Activated gamma-delta T cell treated with Interleukin-2 at 50 U/mL for 16 hours (primary cell): ENCODE measurements around the gene CACNA2D4.

Experiments
- DNase-seq: peaks from one replicate; pipeline ENCODE4 v3.0.0-alpha.2; 2020

The CACNA2D4 gene

DNA sequence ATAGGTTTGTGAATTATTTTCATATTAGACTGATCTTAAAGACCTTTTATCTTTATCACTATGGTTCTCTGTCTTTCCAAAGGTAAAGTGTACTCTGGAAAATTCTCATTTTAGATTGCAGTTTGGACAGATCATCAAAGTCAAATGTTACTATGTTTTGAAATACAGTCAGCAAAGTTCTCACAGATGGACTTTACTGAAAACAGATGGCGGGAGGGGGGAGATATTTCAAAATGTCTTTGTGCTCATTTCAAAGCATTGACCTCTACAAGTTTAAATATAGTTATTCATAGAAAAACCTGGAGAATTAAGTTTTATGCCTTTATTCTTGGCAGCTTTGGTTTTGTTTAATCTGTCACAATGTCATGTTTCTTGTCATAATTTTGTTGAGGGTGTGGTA lies 149.8 kb downstream of the CACNA2D4 start:
- DNase-seq: no peak

DNA sequence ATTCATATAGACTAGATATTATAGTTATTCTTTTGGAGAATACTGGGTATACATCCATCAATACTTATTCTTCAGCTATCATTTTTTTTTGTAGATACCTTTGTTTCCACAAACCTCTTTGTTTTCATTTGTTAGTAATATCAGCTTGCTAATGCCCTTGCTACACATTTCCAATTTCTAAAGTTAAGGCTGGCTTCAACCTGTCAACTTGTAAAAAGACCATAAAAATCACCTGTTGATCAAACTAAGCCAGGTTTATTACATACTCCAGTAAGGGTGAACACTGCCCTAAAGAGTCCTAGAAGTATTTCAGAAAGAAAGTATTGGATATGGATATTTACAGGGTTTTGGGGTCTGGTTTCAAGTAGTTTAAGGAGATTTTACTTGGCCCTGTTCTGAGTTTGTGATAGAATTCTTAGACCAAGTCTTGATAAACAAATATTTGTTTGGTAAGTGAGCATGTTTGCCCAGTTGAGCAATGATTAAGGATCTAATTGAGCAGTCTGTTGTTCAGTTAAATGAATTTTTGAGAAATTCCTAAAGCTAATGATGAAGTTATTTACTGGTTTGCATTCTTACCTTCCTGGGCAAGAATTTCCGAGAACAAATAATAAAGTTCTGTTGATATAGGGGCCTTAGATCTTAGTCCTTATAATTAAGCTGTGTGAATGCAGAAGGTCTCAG lies 150.9 kb downstream of the CACNA2D4 start:
- no peak for DNase-seq

DNA sequence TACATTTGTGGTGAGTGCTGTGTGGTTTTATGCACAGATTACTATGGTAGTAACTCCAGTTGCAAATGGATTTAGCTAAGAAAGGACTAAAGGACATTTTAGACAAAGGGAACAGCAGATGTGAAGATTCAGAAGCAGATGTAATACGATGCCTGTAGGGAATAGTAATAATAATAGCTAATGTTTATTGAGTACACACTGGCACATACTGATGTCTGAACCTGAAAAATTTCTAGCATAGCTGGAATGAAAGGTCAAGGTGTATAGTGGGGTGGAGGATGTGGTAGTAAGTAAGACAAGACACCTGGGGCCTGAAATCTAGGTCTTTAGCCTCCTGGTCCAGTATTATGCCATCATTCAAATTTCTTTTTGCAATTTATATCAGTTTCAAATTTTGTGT lies 152.3 kb downstream of the CACNA2D4 start:
- DNase-seq: no peak

DNA sequence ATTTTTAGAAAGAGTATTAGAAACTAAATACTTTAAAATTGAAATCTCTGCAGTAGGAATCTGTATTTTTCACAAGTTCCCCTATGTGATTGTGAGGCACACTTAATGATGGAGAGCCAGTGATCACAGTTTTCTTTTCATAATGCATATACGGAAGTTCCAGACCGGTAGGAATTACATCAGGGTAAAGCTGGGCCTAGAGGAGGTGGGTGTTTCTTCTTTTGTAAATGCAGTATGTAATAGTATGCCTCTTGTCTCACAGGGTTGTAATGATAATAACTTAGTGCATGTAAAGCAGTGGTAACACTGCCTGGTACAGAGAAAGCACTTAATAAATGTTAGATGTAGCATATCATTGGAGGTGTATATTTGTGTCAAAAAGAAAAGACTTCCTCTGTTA lies 155.3 kb downstream of the CACNA2D4 start:
- no peak for DNase-seq

DNA sequence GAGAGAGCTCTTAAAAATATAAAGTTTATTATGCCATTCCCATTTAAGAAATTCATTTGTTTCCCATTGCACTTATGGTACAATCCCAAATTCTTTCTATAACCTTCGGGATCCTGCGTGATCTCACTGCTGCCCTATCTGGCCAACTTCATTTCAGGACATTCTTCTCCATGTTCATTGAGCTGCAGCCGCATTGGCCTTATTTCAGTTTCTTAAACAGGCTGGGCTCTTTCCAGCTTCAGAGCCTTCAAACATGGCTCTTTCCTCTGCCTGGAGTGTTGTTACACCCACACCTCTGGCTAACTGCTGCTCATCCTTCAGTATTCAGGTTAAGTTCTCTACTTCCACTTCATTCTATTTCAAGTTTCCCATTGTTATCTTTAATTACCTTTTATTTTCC lies 156.6 kb downstream of the CACNA2D4 start:
- DNase-seq: no peak

DNA sequence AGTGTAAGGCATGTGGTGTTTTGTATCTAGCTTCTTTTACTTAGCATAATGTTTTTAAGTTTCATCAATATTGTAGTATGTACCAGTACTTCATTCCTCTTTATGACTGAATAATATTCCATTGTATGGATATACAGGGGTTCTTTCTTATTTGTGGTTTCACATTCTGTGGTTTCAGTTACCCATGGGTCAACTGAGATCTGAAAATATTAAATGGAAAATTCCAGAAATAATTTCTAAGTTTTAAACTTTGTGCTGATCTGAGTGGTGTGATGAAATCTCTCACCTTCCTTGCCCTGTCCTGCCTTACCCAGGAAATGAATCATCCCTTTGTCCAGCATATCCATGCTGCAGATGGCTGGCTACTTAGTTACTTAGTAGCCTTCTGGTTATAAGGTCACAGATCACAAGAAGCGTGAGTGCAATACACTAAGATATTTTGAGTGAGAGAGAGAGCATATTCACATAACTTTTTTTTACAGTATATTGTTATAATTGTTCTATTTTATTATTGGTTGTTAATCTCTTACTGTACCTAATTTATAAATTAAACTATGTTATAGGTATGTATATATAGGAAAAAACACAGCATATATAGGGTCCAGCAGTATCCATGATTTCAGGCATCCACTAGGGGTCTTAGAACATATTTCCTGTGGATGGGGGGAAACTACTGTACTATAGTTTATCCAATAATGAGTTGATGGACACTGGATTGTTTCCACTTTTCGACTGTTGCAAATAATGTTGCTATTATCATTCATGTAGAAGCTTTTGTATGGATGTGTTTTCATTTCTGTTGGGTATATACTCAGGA lies 157.7 kb downstream of the CACNA2D4 start:
- no peak for DNase-seq

DNA sequence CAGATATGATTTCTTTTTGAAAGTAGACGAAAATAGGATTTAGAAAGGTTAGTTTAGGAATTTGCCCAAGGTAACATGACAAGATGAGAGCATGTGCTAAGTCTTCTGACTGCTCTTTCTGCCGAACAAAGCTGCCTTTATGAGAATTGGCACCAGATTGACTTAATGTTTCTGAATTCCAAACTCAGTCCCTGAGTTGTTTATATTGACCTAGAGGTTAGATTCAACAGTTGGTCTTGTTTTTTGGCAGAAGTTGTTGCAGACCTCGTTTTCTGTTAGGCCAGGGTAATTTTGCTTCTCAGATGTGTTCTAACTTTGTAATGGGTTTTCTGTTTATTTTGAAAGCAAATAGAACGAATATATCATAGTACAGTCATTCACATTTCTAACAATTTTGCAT lies 159.6 kb downstream of the CACNA2D4 start:
- DNase-seq: no peak

DNA sequence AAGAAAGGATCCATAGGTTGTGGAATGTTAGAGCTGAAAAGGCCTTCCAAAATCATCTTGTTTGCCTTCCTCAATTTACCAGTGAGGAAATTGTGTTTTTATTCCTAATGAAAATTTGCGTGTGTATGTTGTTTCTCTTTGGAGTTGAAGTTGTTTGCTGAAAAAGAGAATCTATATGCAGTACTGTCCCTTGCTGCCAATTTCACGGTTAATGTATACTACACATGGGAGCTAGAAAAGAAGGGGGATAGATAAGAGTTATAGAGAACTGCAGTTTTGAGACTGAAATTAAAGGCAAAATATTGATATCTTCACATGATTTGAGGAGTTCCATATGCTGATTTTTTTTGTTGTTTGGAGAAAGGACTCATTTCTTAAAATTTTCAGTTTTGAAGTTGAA lies 160.1 kb downstream of the CACNA2D4 start:
- no peak for DNase-seq

DNA sequence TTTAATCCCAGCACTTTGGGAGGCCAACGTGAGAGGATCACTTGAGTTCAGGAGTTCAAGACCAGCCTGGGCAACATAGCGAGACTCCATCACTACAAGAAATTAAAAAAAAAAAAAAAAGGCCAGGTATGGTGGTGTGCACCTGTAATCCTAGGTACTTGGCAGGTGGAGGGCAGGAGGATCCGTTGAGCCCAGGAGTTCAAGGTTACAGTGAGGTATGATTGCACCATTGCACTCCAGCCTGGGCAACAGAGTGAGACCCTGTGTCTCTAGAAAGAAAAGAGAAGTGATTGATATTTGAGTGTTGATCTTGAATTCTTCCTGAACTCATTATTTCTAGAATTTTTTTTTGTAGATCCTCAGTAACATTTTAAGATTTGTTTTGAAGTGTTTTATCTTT lies 168.2 kb downstream of the CACNA2D4 start:
- no peak for DNase-seq

DNA sequence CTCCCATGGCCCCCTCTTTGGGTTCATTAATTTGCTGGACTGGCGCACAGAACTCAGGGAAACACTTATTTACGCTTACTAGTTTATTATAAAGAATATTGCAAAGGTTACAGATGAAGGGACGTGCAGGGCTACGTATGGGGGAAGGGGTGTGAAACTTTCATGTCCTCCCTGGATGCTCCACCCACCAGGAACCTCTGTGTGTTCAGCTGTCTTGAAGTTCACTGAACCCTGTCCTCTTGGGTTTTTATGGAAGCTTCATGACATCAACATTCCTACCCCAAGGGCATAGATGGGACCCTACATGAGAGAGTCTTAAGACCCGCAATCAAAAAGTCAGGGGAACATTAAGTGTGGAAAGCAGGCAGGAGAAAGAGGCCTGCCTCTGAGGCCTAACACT lies 169.4 kb downstream of the CACNA2D4 start:
- DNase-seq: no peak

DNA sequence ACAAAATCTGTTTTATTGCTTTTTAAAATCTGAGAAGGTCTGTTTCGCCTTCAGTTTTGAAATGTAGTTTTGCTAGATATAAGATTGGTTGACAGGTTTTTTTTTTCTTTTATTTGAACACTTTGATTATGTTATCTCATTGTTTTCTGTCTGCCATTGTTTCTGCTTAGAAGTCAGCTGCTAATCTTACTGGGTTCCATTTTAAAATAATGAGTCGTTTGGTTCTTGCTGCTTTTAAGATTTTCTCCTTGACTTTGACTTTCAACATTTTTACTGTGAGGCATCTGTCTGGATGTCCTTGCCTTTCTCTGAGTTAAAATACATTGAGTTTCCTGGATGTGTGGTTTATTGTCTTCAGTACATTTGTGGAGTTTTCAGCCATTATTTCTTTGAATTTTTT lies 170.8 kb downstream of the CACNA2D4 start:
- DNase-seq: no peak

DNA sequence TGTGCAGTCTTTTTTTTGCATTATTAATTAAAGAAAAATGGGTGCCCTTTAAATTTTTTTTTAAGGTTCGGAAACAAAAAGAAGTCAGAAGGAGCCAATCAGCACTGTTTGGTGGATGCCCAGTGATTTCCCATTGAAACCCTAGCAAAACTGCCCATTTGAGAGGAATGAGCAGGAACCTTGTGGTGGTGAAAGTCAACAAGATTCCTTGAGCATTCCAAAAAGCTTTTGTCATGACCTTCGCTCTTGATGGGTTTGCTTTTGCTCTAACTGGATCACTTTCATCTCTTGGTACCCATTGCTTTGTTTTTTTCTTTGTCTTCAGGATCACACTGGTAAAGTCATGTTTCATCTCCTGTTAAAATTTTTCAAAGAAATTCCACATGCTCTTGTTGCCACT lies 173.5 kb downstream of the CACNA2D4 start:
- no peak for DNase-seq
